HG03520 (cell line): Measurements from ENCODE around the gene ENOPH1.

ENCODE experiments used
- ATAC-seq: cut with Tn5 transposase; IDR thresholded peaks from one replicate; pipeline ENCODE4 v1.9.1; 2021; ENCODE audit warnings: mild to moderate bottlenecking, moderate library complexity; ENCODE audit not compliant: unreplicated experiment

The ENOPH1 gene

DNA sequence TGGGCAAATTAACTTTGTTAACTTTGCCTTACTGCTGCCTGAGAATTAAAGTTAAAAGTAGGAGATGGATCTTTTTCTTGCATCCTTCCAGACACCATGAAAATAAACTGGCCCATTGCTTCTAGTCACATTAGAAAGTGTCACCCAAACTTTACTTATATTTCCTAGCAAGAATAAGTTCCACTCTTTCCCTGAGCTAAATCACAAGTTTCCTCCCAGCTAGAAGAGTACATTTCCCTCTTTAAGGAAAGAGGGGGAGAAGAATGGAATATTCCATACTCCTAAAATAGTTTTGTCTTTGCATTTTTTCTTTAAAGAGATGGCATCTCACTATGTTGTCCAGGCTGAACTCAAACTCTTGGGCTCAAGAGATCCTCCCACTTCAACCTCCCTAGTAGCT is 77.6 kb downstream of the ENOPH1 start:
- no peak for ATAC-seq

DNA sequence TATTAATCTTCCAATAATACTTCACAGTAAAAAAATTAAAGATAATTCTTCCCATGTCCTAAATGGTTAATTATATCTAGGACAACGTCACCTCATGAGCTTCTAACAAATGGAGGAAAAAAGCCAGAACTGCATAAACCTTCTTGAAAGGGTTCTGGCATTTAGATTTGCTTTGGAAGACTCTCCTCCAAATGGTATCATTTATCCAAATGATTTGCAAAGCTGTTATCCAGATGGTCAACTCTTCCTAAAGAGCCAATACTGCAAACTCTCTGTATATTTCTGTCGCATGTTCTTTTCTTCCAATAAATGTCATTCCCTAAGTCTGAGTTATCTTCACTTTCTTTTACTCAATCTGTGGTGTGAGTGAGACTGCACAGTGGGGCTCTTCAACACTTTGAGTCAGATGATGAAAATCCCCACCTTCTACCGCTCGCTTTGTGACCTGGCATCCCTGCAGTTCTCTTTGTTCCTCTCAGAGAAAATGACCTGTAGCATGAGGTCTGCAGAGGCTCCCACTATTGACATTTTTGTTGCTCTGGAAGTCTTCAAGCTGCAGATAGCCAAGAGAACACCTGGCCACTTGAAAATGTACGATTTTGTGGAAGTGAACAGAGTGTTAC is 78.5 kb downstream of the ENOPH1 start:
- no peak for ATAC-seq

DNA sequence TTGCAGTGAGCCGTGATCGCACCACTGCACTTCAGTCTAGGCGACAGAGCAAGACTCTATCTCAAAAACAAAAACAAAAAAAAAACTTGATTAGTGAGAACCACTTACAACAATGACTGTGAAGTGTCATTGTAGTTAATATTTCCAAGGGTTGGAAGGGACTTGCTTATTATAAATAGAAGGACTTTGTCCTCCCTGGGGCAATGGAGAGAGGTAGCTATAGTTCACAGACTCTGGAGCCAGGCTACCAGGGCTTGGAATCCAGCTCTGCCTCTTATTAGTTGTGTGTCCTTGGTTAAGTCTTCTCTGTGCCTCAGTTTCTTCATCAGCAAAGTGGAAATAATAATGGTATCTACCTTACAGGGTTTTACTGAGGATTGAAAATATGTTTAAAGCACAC is 79.8 kb downstream of the ENOPH1 start:
- no peak for ATAC-seq
